Colon (tissue), 2 donors: ENCODE measurements around the gene PLPP2.

ENCODE experiments used
- FAIRE-seq: peaks from 2 replicates; lab custom pipeline; 2012; peaks lifted over from hg19 to GRCh38; lab: Jason Lieb, UNC
- donor health status: control.
- donor health status: control.

The PLPP2 gene

DNA sequence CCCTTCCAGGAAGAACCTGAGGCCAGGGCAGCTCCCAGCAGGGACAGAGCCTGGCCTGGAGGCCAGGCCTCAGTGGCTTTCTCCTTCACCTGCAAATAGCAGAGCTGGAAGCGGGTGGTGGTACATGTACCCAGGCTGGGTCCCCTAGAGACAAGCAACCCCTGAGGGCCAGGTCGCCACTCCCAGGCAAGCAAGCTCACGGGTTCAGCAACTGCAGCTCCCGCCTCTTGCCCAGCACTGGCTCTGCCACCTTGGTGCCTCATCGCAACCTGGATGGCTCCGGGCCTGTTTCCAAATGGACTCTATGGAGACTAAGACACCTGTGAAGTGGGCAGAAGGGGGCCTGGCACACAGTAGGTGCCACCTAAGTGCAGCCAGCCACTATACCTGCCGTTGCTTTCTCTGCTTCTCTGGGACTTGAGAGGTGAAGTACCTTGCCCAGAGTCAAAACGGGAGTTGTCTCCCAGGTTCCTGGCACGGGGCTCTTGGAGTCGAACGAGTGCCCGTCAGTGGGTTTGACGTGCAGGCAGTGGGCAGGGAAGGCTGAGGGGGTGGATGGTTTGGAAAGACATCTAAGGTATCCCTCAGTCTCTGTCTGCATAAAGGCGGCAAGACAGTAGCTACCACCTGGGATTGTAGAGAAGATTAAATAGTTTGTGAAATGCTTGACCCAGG is 2.4 kb upstream of the PLPP2 start:
- FAIRE-seq: no peak

DNA sequence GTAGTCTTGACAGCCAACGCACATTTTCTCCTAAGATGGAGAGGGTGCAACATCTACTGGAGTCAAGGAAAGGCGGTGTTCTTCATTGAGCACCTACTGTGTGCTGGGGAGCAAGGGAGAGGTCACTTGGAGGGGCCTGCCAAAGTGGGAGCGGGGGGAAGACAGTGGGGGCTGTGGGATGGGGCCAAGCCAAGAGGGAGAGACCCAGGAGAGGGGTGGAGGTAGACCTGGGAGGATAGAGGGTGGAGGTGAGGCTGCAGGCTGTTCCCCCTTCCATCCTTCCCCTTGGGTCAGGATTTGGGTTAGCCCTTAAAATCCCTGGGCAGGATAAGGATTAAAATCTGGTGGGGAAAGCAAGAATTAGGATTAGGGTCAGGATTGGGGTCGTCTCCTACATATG is 1.7 kb upstream of the PLPP2 start:
- FAIRE-seq: no peak

DNA sequence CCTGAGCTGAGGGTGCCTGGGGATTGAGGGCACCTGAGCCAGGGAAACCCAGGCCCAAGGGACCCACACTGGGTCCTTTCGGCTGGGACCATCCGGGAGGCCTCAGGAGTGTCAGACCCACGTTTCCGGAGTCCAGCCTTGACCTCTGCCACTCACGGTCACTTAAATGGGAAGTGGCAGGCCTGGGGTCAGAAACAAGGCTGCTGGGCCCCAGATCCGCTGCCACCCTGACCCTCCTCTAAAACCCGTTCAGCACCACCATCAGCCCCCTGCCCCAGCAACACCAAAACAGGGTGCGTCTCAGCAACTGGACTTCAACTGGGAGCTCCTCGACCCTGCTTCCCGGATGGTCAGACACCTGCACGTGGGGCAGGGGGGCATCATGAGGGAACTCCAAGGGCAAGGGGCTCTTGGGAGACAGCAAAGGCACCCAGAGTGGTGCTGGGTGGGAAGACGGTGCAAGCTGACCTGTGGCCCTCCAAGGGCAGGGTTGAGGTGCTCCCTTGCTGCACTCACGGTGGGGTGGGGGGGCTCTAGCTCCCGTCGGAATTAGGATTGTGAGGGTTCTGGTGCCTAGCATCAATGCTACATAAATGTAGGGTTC is 1.2 kb upstream of the PLPP2 start:
- no peak for FAIRE-seq

DNA sequence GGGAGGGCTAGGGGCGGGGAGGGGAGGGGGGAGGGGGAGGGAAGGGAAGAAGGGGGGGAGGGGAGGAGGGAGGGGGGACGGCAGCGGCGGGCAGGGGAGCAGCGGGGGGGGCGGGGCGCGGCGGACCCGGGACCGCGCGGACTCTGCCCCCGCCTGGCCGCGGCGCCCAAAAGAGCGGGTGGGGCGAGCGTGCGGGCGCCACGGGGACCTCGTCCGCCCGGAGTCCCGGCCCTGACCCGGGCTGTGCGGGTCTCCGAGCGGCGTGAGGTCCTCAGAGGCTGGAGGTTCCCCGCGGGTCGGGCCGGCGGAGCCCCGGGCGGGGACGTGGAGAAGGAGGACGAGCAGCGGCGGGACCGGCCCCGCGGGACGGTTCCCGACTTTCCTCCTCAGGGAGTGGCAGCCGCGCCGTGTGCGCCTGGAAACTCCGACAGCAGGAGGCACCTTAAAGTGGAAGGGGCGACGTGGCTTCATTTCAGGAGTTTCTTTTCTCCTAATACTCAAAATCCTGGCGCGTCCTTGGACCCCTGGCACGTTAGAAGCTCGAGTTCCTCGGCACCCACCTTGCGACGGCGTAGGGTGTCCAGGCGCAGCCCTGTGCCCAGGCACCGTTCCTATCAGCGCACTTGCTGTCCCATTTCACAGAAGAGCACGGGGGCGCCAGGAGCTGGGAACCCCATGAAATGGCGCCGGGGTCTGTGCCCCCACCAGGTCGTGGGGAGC is 518 bp upstream of the PLPP2 start:
- FAIRE-seq: no peak

DNA sequence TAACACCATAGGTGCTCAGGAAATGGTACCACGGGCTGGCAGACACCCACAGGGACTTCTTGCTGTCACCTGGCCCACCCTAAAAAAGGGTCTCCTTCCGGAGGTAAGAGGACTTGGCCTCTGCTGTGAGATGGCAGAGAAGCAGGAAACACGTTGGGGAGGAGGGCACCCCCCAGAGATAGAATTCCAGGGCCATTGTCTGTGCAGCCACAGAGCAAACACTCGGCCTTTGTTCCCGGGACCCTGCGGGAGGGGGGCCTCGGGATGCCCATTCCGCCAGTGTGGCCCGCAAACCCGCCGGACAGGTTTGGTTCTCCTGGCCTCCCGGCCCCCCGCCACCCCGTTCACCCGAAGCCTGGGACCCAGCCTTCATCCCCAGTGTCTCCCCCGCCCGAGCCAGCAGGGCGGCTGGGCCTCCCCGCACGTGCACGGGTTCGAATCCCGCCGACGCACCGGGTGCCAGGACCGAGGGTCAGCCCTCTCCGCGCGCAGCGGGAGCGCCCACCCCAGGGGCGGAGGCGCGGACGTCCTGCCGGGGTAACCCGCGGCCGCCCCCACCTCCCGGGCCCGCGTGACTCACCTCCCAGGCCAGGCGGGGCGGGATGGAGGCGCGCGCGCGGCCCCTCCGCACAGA is 714 bp downstream of the PLPP2 start:
- no peak for FAIRE-seq

DNA sequence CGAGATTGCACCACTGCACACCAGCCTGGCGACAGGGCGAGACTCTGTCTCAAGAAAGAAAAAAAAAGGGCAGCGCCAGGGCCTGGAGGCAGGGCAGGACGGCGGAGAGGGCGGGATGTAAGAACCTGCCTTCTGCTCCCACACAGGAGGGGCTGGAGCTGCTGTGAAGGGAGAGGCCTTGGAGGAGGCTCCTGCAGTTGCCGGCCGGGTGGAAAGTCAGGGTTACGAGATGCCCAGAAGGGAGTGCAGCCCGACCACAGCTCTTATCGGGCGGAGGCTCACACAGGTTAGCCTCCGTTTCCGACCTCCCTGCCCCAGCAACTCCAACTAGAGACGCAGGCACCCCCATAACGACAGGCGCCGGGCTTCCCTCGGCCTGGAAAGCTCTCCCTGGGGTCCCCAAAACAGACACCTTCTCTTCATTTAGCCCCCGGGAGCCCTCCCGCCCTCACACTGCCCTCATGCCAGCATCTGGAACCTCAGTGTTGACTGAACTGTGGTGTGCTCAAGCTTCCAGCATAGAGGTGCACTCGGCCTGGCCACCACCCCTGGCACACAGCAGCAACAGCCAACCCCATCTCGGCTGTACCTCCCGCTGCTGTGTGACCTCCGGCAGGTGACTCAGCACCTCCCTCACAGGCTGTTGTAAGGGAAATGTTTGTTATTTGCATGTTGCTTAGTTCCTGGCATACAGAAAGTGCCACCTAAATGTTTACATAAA is 1.4 kb downstream of the PLPP2 start:
- peak; percentile 18 for FAIRE-seq

DNA sequence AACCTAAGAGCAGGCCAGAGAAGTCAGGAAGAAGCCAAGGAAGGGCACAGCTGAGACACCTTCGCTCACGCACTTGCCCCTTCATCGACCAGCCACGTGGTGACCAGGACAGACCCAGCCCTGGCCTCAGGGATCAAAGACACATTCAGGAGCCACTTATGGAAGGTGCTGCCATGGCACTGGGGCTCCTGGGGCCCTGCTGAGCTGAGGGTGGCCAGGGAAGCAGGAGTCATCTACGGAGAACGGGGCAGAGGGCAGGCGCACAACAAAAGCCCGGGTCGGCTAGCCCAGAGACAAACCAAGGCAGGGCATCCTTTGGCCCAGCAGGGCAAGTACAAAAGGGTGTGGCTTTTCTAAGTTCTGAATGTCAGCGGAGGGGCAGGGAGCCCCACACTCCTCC is 2.3 kb downstream of the PLPP2 start:
- FAIRE-seq: no peak

DNA sequence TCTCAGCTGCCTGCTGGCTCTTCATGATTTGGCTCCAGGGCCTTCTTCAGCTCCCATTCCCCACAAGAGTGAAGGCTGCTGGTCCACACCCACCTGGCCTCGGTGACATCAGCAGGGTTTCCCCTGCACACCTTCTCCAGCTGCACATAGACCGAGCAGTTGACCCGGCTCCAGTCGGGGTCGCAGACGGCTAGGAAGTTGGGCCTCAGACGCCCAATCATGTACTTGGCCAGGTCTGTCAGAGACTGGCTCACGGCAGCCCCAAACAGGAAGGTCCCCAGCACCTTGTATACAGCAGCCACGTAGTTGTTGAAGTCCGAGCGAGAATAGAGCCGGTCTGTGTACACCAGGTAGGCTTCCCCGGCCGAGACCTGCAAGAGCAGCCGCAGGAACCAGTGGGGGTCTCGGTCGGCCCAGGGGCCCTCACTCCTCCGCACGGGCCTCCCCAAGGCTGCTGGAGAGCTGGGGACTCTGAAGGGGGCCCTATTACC is 3.8 kb downstream of the PLPP2 start:
- no peak for FAIRE-seq

DNA sequence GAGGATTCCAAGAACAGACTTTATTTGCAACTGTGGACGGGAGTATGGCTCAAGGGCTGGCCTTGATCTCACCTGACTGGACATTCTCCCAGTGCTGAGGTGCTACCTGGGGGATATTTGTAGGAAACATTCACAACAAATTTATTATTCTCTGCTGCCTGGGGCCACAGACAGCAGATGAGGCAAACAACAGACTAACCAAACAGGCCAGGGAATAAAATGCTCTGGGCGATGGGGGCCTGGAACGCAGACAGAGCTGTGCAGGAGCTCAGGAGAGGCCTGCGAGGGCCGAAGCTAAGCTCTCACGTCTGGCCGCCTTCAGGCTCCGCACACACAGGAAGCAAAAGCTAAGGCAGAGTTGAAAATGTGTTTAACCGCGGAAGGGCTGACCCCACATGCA is 7.8 kb downstream of the PLPP2 start:
- no peak for FAIRE-seq

DNA sequence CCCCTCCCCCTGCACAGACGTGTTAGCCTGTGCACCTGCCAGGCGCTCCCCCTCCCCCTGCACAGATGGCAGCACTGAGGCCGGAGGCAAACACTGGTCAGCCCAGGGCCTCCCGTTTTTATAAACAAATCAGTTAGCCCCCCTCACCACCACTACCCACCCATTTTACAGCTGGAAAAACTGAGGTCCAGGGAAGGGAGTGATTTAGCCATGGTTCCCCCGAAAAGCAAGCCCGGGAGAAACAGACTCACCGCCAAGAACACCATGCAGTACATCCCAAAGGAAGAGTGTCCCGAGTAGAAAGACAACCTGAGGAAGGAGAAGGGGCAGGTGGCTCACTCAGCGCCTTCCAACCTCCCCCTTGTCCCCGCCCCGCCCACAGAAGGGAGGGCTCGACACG is 8.7 kb downstream of the PLPP2 start:
- no peak for FAIRE-seq

DNA sequence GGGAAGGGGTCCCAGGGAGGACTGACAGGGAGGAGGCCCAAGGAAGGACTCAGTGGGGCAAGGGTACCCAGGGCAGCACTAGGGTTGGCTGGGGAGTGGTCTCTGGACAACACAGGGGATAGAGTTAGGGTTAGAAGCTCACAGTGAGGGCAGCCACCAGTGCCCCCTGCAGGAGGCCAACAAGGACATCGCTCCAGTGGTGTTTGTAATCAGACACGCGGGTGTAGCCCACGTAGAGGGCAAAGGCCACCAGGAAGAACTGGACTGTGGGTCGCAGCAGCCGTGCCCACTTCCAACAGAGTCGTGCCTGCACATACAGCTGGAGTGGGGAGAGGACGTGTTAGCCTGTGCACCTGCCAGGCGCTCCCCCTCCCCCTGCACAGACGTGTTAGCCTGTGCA is 9.2 kb downstream of the PLPP2 start:
- FAIRE-seq: no peak

DNA sequence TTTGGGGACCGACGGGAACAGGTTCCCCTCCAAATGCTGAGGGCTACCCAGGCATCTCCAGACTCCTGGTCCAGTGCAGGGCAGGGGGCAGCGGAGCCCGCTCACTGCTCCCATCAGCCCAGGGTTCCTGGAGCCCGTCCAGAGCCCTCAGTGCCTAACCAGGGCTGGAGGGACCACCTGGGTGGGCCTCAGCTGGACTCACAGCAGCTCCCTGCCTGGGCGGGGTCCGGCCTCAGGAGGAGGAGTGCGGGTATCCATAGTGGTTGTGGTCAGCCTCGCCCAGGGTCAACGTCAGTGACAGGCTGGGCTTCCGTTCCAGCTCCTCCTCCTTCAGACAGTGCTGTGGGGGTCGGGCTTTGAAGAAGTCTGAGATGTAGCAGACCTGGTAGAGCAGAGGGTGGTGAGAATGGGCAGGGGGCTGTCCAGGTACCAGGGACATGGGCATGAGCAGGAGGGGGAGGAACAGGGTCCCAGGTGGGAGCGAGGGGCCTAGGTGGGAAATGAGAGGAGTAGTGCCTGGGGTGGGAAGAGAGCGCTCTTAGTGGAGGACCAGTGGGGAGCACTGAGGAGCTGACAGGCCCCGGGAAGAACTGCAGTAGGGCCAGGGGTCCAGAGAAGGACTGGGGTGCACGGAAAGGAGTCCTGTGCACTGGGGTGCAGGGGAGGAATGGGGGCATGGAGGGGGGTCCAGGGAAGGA is 9.9 kb downstream of the PLPP2 start:
- no peak for FAIRE-seq

DNA sequence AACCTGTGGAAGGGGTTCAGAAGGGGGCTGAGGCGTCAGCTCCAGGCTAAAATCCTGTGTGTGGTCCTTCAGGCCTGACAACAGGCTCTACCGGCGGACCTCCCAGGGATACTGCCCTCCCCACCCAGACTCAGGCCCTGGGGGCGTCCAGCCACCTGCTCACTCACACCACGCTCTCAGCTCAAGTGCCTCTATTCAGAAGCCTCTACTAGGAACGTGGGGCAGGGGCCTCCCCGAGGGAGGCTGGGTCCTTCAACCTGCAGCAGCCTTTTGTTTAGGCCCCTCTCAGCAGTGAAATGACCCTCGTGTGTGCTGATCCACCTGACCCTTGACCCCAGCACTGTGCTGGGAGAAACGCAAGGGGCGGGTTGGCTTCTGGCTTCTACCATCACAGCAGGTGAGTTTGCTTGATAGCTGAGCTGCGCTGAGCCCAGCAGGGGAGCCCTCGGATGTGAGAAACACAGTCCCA is 10.6 kb downstream of the PLPP2 start:
- no peak for FAIRE-seq

DNA sequence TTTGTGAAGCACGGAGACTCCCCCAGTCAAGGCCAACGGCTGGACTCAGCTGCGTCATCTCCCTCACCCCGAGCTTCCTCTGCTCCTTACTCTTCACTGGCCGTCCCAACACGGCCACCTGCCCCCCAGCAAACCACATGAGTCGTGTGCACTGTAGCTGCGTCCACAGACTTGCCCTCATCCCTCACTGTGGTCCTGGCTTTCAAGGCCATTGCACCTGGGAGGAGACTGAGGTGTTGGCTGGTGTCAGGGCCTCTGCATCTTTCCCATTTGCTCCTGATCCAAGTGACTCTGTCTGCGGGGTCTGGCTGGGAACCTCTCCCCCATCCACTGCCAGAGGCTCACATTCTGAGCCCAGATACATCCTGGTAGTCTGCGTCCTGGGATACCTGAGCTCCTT is 11.5 kb downstream of the PLPP2 start:
- FAIRE-seq: no peak

DNA sequence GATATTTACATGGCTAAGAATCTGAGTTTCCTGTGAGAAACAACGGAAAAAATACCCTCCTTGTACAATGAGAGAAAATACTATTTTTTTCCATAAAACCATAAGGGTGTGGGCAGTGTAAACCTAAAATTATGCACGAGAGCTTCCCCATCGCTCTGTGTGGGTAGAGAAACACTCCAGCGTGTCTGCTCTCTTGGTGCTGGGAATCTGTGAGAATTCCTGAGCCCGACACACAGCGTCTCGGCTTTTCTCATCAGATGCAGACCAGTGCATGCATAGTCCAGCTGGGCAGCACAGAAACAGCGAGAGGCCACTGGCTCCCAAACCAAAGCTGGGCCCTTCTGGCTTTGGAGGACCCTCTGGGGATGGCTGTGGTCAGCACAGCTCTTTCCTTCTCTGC is 12.0 kb downstream of the PLPP2 start:
- FAIRE-seq: no peak

DNA sequence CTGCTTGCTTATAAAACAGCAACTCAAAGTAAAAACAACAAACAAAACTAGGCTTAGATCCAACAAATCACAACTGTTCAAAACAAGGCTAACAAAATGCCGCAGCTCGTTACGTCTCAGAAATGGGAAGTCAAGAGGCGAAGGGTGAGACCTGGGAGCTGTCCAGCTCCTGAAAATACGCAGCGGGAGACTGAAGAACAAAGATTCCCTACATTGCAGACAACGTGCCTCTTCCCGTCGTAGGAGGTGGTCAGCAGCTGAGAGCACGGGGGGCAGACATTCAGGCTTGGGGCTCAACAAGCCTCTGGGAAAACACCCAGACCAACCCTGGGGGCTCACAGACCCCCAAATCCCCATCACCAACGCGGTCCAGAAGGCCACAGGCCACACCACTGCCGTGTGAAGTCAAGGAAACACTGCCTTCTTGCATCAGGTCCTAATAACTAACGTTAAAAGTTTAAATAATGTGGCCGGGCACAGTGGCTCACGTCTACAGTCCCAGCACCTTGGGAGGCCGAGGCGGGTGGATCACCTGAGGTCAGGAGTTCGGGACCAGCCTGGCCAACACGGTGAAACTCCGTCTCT is 13.5 kb downstream of the PLPP2 start:
- no peak for FAIRE-seq

DNA sequence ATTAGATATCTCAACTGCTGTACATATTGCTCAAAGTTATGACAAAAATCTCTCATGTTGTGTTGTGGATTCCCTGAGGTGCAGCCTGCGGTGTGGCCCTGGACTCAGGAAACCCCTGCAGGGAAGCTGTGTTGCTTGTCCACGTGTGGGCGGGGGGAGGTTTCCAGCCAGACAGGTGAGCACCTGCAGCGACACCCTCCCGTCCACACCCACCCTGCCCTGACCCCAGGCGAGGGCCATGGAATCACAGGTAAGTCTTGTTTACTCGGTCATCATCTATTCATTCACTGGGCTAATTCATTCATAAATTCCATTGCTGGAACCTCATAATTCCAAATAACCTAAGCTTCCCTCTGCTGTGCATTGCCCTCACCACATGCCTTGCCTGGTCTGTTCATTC is 14.1 kb downstream of the PLPP2 start:
- FAIRE-seq: no peak

DNA sequence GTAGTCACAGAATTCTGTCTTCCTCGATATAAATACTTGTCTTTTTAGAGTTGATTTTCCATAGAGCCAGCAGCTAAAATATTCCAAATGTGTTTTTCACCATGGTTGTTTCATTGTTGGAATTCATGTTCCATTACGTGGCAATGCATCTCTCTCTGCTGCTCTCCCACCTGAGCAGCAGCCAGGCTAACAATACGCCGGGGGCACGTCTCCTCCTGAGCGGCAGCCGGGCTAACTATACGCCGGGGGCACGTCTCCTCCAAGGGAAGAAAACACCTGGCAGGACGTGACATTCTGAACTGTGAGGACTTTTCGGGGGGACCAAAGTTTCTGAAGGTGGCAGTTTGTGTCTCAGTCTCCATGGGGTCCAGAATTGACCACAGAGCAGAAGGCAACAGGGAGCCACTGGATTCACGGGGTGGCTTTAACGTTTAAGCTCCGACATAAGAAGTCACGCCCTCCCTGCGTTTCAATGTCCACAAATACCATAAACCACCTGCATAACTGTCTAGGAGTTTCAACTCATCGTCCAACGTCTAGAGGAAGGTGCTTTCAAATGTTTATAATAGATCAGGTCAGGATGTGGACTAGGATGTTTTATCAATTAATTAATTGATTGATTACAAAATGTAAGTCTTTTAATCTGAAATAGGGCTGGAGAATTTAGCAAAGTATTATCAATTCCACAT is 15.1 kb downstream of the PLPP2 start:
- FAIRE-seq: no peak

DNA sequence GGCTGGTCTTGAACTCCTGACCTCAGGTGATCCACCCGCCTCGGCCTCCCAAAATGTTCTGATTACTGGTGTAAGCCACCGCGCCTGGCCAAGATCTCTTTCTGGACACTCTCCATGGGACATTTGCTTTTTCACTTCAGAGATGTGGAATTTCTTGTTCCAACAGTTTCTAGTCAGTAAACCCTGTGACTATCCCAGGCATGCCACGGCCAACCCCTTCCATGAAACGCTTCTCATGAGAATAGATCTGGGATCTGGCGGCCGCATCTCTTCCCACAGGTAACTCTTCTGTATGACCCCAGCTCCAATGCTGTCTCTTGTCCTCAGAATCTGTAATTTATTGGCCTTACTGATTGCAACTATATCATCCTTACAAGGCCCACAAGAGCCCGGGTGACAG is 16.2 kb downstream of the PLPP2 start:
- FAIRE-seq: no peak

DNA sequence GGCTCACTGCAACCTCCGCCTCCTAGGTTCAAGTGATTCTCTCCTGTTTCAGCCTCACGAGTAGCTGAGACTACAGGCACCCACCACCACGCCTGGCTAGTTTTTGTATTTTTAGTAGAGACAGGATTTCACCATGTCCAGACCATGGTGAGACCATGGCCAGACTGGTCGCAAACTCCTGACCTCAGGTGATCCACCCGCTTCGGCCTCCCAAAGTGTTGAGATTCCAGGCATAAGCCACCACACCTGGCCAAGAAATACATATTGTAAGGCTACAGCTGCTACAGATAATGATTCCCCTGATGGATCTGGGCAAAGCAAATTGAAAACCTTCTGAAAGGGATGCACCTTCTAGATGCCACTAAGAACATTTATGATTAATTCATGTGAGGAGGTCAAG is 17.8 kb downstream of the PLPP2 start:
- FAIRE-seq: no peak

DNA sequence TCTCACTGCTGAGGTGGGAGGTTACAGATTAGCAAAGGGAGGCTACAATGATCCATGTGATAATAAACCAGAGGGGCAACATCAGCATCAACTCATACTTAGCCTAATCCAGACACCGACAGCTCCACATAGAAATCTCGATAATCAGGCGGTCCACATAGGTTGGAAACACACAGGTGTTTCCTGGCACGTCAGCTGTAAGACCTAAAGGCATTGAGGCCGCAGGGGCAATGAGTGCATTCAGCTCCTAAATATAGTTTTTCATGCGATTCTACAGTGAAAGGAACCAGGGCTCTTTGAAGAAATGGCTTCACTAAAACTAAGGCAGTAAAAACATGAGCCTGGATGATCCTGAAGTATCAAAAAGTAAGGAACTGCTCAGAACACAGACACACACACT is 19.3 kb downstream of the PLPP2 start:
- no peak for FAIRE-seq
